Subcutaneous adipose tissue (tissue), 4 donors: Measurements from ENCODE around the gene USP37. TPM values are rescaled to one million over a fixed set of nuclear protein-coding genes. Genes with fewer than 3 reads are reported as not detected.

ENCODE experiments used
- total RNA-seq, 4 donors: library from RNA; depleted of rRNA; stranded (reverse); fragments of >200 nt; gene quantifications; one replicate each; pipeline ENCODE4 v1.1.0, GENCODE V29; 2016
- TF ChIP-seq, protein P1 (sequence below): fragments of 450-650 bp; IDR thresholded peaks from one replicate; pipeline ENCODE4 v1.5.1; 2016; ENCODE audit warnings: low read depth, mild to moderate bottlenecking, control low read depth, antibody characterized with exemption, moderate library complexity

USP37 gene
- total RNA-seq, 4 donors from 2014 or later, result 11.2 to 13.4 (median 11.7) TPM

DNA sequence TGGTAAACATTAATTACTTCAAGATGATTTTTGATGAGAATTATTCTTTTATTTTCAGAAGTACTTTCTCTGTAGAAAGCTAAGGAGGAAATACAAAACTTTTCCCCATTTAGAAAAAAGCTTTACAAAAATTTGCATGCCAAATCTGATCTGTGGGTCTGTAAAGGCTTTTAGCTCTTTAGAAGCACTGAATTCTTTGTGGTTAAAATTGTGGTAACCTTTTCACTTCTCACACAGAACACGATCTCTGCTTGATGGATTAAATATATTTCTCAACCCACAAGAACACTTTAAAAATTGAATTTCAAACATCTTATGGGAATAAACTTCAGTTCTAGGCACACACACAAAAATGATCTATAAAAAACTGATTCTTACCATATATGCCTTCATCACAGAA lies 85.5 kb downstream of the USP37 start:
- TF ChIP-seq, protein P1, sequence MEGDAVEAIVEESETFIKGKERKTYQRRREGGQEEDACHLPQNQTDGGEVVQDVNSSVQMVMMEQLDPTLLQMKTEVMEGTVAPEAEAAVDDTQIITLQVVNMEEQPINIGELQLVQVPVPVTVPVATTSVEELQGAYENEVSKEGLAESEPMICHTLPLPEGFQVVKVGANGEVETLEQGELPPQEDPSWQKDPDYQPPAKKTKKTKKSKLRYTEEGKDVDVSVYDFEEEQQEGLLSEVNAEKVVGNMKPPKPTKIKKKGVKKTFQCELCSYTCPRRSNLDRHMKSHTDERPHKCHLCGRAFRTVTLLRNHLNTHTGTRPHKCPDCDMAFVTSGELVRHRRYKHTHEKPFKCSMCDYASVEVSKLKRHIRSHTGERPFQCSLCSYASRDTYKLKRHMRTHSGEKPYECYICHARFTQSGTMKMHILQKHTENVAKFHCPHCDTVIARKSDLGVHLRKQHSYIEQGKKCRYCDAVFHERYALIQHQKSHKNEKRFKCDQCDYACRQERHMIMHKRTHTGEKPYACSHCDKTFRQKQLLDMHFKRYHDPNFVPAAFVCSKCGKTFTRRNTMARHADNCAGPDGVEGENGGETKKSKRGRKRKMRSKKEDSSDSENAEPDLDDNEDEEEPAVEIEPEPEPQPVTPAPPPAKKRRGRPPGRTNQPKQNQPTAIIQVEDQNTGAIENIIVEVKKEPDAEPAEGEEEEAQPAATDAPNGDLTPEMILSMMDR, result no peak

DNA sequence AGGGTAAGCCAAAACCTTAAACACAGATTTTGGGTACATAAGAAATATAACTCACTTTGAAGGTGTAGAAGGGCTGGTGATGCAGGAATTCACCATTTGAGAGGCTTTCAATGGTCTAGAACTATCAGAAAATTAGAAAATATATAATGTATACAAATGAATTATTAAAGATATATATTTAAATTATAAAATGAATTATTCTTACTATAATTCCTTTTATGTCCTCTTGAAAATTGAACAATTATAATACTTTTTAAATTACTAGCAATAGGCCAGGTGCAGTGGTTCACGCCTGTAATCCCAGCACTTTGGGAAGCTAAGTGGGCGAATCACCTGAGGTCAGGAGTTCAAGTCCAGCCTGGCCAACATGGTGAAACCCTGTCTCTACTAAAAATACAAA lies 88.6 kb downstream of the USP37 start:
- TF ChIP-seq, protein P1, result no peak

DNA sequence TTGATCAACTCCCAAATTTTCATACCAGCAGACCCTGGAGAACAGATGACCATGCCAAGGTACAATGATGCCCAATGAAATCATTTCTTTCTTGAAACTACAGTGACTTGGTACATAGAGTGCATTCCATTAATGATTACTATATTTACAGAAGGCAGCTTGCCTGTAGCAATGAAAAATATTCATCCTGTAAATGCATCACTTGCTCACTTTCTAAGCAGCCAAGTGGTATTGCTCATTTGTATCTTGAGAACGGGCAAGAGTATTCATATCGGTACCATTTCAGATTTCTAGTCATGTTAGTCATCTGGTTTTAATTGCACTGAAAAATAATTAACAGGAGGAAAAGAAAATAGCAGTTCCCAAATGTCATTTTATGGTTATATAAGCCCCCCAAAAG lies 89.6 kb downstream of the USP37 start:
- TF ChIP-seq, protein P1, result no peak

DNA sequence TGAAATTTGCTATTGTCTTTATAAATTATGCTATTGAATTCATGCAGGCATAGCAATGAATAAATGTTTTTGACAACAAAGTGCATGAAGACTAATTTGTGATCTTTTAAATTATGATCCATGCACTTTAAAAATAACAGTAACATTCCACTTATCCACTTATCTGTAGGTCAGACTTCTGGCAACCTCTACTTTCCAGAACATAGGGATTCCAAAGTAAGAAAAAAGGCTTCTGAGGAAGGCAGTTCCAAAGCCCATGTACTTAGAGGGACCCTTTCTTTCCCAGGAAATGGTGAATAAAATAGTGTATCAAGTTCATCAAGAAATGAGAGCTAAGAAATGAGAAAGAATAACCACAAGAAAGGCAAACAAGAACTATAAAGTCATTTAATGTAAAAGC lies 90.9 kb downstream of the USP37 start:
- TF ChIP-seq, protein P1, result no peak

DNA sequence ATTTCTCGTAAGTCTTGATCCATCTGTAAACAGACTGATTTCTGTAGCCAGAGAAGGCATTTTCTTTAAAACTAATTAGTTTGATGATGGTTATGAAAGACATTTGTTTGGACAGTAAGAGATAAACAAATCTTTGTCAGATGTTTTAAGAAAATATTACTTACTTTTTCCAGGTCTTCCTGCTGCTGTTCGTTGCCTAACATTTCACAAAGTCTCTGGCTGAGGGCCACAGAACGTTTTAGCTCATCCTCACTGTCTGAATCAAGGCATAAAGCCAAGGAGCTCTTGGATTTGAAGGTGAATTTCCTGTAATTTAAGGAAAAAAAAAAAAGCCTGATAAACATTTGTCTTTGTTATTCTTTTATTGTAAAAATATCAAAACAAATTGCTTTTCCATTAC lies 91.5 kb downstream of the USP37 start:
- TF ChIP-seq, protein P1, result no peak

DNA sequence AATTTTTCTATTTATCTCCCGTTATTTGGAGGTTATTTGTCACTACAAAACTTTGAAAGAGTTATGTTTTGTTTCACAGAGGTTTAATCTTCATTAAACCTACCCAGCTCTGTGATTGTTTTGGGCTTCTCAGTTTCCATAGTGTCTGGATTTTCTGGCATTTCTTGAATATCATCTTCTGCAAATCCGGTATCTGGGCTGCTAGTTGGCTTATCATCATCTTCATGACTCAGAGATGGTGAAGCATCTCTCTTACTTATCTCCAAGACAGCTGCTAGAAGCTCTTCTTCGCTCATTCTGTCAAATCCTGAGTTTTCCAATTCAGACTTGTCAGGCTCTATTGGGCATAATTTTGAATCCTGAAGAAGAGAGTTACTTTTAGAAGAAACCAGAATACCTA lies 93.6 kb downstream of the USP37 start:
- TF ChIP-seq, protein P1, result no peak

DNA sequence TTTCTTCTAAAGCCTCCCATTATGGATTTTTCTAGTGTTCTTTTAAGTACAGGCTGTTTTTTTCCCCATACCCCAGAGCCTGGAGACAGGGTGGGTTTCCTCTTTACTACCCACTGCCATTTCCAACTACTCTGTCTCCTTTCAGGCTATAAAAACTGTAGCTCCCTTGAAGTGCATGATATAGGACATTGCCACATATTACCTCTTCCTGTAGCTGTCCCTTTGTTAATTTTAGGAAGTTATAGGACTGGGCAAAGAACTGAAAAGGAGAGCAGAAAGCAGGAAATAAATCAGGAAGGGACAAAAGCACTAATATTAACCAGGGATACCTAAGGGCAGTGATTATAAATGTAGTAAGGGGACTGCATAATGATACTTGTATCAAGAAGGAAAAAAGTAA lies 95.2 kb downstream of the USP37 start:
- TF ChIP-seq, protein P1, result no peak
